B cell (primary cell): Measurements from ENCODE around the gene ZFPL1. TPM values are rescaled to one million over a fixed set of nuclear protein-coding genes. Genes with fewer than 3 reads are reported as not detected.

Experiments used
- ATAC-seq: fragments of 200-7000 bp; cut with Tn5 transposase; one replicate; pipeline ENCODE4 v1.10.0; 2021; ENCODE audit warnings: low read depth, mild to moderate bottlenecking, moderate number of reproducible peaks, moderate library complexity
- CTCF ChIA-PET: fragments of 350-600 bp; sonication (Branson Sonifier 250); formaldehyde crosslinking; loops from one replicate; lab custom pipeline; 2021; ENCODE audit warnings: antibody characterized with exemption, inconsistent platforms; lab: Charles Lee
- POLR2A ChIA-PET: fragments of 350-600 bp; sonication (Branson Sonifier 250); formaldehyde crosslinking; loops from one replicate; lab custom pipeline; 2021; ENCODE audit warnings: antibody characterized with exemption; lab: Charles Lee
- DNase-seq: peaks from one replicate; pipeline ENCODE4 v3.0.0; 2013
- H2AFZ ChIP-seq: 2 replicates; pipeline ENCODE4 v1.6.1; 2012; ENCODE audit warnings: mild to moderate bottlenecking, low read depth, low read length; ENCODE audit not compliant: insufficient read depth, poor library complexity, severe bottlenecking
- H3K27ac ChIP-seq, 2 donors: 1 replicate in 1 of 2; 2 replicates in 1 of 2; pipeline ENCODE4 v1.5.1; 2012 to 2013; ENCODE audit warnings: low read length in 2 of 2, mild to moderate bottlenecking in 2 of 2, moderate library complexity in 1 of 2
- H3K27me3 ChIP-seq, 4 experiments: fragments of 200-600 bp in 1 of 4; sonication (generic) in 1 of 4; replicated peaks in 1 of 4; 1 replicate in 2 of 4; 2 replicates in 2 of 4; pipeline versions ENCODE4 v1.6.1 to v1.7.0; 2013 to 2016; ENCODE audit warnings: low read length in 3 of 4, mild to moderate bottlenecking in 2 of 4, mixed read lengths in 1 of 4, moderate library complexity in 1 of 4; ENCODE audit not compliant: insufficient read depth in 4 of 4, control insufficient read depth in 3 of 4; ENCODE audit errors: control extremely low read depth in 1 of 4
- H3K36me3 ChIP-seq, 2 experiments: replicated peaks in 1 of 2; 1 replicate in 1 of 2; 2 replicates in 1 of 2; pipeline versions ENCODE4 v1.6.1 to v1.7.1; 2013; ENCODE audit warnings: low read length in 1 of 2; ENCODE audit not compliant: insufficient read depth in 2 of 2, control insufficient read depth in 1 of 2; ENCODE audit errors: control extremely low read depth in 1 of 2, extremely low read depth in 1 of 2
- H3K4me1 ChIP-seq, 2 donors: fragments of 200-600 bp in 1 of 2; sonication (generic) in 1 of 2; 1 replicate in 1 of 2; 2 replicates in 1 of 2; pipeline versions ENCODE4 v1.5.1 to v1.6.1; 2013 to 2017; ENCODE audit warnings: low read length in 2 of 2; ENCODE audit not compliant: control insufficient read depth in 2 of 2, insufficient read depth in 2 of 2
- H3K4me2 ChIP-seq: replicated peaks from 2 replicates; pipeline ENCODE3; 2012; ENCODE audit warnings: mild to moderate bottlenecking, low read depth, low read length; ENCODE audit not compliant: poor library complexity, severe bottlenecking
- H3K4me3 ChIP-seq, 5 experiments: fragments of 200-600 bp in 1 of 5; sonication (generic) in 1 of 5; 1 replicate in 3 of 5; 2 replicates in 2 of 5; pipeline versions ENCODE4 v1.5.1 to v1.7.0; 2011 to 2016; ENCODE audit warnings: low read length in 4 of 5, mild to moderate bottlenecking in 4 of 5, low read depth in 2 of 5, control low read depth in 1 of 5, moderate library complexity in 1 of 5; ENCODE audit not compliant: insufficient read depth in 1 of 5; ENCODE audit errors: control extremely low read depth in 1 of 5, extremely low read depth in 1 of 5
- H3K79me2 ChIP-seq: fragments of 200-600 bp; sonication (generic); one replicate; pipeline ENCODE4 v1.6.0; 2016; ENCODE audit warnings: low read length; ENCODE audit not compliant: control insufficient read depth, insufficient read depth
- H3K9ac ChIP-seq: fragments of 200-600 bp; sonication (generic); 2 replicates; pipeline ENCODE4 v1.6.1; 2017; ENCODE audit warnings: mild to moderate bottlenecking, low read length, moderate library complexity
- H3K9me3 ChIP-seq, 3 donors: one replicate each; pipeline versions ENCODE4 v1.6.1 to v1.7.1; 2013; ENCODE audit warnings: low read length in 2 of 3; ENCODE audit not compliant: control insufficient read depth in 2 of 3, insufficient read depth in 1 of 3; ENCODE audit errors: control extremely low read depth in 1 of 3
- H4K20me1 ChIP-seq: 2 replicates; pipeline ENCODE4 v1.6.0; 2012; ENCODE audit warnings: mild to moderate bottlenecking, low read length; ENCODE audit not compliant: insufficient read depth, control insufficient read depth, poor library complexity, severe bottlenecking
- H3K27ac Mint-ChIP-seq: one replicate; pipeline ENCODE4 v1.8.0; 2021; ENCODE audit warnings: mixed read lengths
- H3K27me3 Mint-ChIP-seq: one replicate; pipeline ENCODE4 v1.8.0; 2021; ENCODE audit warnings: mixed read lengths
- H3K4me1 Mint-ChIP-seq: one replicate; pipeline ENCODE4 v1.8.0; 2021; ENCODE audit warnings: mixed read lengths
- H3K4me3 Mint-ChIP-seq: one replicate; pipeline ENCODE4 v1.8.0; 2021; ENCODE audit warnings: mixed read lengths
- H3K9me3 Mint-ChIP-seq: one replicate; pipeline ENCODE4 v1.8.0; 2022; ENCODE audit warnings: mixed read lengths; ENCODE audit not compliant: insufficient read depth
- CTCF ChIP-seq: fragments of 200-600 bp; IDR thresholded peaks from one replicate; pipeline ENCODE4 v1.8.0; 2022; ENCODE audit warnings: antibody characterized with exemption, mild to moderate bottlenecking
- EZH2 ChIP-seq: IDR thresholded peaks from 2 replicates; pipeline ENCODE4 v1.6.1; 2012; ENCODE audit warnings: borderline replicate concordance, low read depth, mild to moderate bottlenecking, moderate library complexity, low read length; ENCODE audit not compliant: insufficient read depth, poor library complexity, severe bottlenecking
- WGBS: methylation state at CpG from one replicate; pipeline ENCODE4 v1.1.5; 2013; ENCODE audit warnings: missing lambda C conversion rate; ENCODE audit not compliant: insufficient coverage; 5-methylcytosine and 5-hydroxymethylcytosine counted together
- intact Hi-C: fragments of 100-400 bp; cut with micrococcal nuclease; formaldehyde crosslinking; loops from one replicate; pipeline ENCODE4 v1.10.0; 2022
- polyA plus RNA-seq: library from polyadenylated mRNA; depleted of rRNA; stranded (reverse); fragments of >200 nt; gene quantifications from 2 replicates; pipeline ENCODE4 v1.2.3, GENCODE V29; 2012
- total RNA-seq, 2 donors: library from RNA; stranded (reverse); fragments of 120-200 nt in 1 of 2; gene quantifications; 1 replicate in 1 of 2; 2 replicates in 1 of 2; pipeline versions ENCODE4 v1.2.3 to v1.2.4, GENCODE V29; 2013 to 2022

ZFPL1 gene
- total and polyA plus RNA-seq, 2 donors (not counting 1 experiment from before 2014, with no cell fraction given): 57.3 to 79.2 TPM

- H3K9ac ChIP-seq: peak overlapping the region; percentile 99
- no peaks in the 10 kb centered on the region for H3K9me3 ChIP-seq
- CTCF ChIA-PET: interaction anchor here (1.2 to 7.5 kb wide), 7 partner anchors 11 to 47 kb away, joined by 4 to 64 read pairs (median 26); partner anchors contain the start of genes CAPN1, FAU, MRPL49 and TM7SF2
- Mint-ChIP-seq H3K27me3 (no peaks in the 10 kb centered on the region), H3K9me3 (no peaks in the 10 kb centered on the region), H3K4me1 (peaks cover 70% of the 10 kb centered on the region), H3K4me3 (peak overlapping the region; percentile 97), H3K27ac (peak overlapping the region; percentile 99)
- ATAC-seq (peak; percentile 13), DNase-seq (peak; percentile 82)
- POLR2A ChIA-PET: interaction anchor here (0.7 to 8.8 kb wide), 8 partner anchors 14 to 659 kb away, joined by 3 to 160 read pairs (median 4); partner anchors contain the start of genes CAPN1, FAU, MRPL49 and POLA2
- peaks cover 43 to 71% of the 10 kb centered on the region in 2 donors for H3K4me1 ChIP-seq
- peaks cover 79% of the 10 kb centered on the region for H3K79me2 ChIP-seq
- H3K27ac ChIP-seq: peak overlapping the region; percentile 98 to 99
- intact Hi-C loops: loop anchor here (1.0 to 5.0 kb wide), 5 partner anchors 11 to 484 kb away; partner anchors contain the start of genes CAPN1, FAU, MRPL49 and PCNX3
- whole genome bisulfite sequencing: 18% methylated on average over 13 of the region's 18 CpGs
- H3K27me3 ChIP-seq: no peaks in the 10 kb centered on the region
- H3K36me3 ChIP-seq: peaks cover 3 to 42% of the 10 kb centered on the region in 2 experiments
- H4K20me1 ChIP-seq: peaks cover 59% of the 10 kb centered on the region
- peak overlapping the region; percentile 89 for H3K4me2 ChIP-seq
- no peak for TF ChIP-seq CTCF
- no peak for TF ChIP-seq EZH2
- H2AFZ ChIP-seq: no peak overlapping the region
- H3K4me3 ChIP-seq: peak overlapping the region; percentile 81 to 99 (median 96)
Measured at GRCh38 chr11:65132988-65133700, 49.1 kb downstream of the ZFPL1 start.
